Measurements from ENCODE around the gene PTPRN2.

PTPRN2 gene

DNA sequence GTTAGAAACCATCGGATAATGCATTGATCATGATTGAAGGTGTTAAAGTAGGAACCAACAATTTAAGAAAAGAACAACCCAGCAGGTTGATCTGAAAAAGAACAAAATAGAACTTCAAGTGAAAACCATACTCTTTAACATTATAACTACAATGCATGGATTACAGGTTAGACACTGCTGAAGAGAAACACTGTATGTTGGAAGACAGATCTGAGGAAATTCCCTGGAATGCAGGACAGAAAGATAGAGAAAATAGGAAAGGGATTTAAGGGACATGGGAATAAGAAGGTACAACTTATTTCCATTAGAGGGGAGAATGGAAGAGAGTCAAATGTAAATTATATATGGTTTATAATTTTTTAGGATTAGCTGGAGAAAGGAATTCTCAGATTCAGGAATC lies 947.5 kb downstream of the PTPRN2 start:
- DNase-seq (ENCODE audit: low spot score), result no peak

DNA sequence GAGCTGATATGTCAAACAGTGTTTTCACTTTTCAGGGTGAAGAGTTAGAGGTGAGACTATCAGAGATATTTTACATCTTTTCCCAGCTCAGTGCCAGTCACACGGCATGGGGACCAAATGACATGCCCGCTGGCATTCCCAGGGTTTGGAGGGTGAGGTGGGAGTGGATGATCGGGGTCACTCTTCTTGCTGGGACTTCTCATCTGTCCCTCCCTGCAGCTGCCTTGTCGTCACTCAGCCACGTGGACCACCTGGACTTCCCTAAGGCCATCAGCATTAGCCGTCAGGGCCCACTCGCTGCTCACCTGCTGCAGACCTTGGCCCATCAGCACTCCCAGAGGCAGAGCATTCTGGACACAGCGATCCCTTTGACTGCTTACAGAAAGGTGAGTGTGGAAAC lies 949.1 kb downstream of the PTPRN2 start:
- no peak for DNase-seq (ENCODE audit: low spot score)

DNA sequence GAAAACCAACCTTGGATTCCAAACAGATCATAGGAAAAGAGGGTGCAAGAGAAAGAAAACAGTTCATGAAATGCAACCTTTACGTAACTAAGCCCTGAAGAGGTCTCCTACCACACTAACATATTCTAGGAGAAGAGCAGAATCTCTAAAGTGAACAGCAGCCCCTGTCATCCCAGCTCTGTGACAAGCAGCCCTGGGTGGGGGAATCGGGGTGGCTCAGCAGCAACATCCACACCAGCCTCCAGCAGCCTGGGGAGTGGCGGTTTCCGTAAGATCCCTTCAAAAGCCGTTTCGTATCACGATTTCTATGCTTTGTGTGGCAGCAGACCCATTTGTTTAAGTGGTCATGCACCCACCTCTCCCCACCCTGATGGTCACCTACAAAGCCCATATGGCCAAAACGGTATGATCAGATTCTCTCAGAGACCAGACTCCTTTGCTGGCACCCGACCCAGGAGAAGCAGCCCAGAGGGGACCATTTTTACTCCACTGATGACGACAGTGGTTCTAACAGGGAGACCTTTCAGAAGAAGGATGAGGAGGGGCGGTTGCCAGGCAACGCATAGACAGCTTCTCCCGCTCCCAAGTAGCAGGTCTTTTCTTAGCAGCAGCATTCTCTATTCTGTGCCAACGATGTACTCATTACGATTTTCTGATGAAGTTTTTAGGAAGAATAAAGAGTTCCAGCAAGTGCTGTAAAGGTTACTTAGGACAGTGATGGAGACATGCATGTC lies 950.2 kb downstream of the PTPRN2 start:
- DNase-seq (ENCODE audit: low spot score), result no peak

DNA sequence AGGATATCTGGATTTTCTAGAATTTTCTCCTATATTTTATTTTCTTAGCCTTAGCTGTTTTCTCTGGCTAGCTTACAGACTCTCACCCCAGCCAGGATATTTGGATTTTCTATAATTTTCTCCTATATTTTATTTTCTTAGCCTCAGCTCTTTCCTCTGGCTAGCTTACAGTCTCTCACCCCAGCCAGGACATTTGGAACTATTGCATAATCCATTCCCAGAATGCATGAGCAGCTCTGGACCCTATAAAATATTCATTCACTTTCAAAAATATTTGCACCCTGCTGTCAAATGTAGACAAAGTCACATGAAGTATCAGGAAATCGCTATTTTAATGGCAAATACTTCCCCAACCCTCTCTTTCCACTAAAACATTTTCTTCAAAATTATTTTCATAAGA lies 952.0 kb downstream of the PTPRN2 start:
- no peak for DNase-seq (ENCODE audit: low spot score)

DNA sequence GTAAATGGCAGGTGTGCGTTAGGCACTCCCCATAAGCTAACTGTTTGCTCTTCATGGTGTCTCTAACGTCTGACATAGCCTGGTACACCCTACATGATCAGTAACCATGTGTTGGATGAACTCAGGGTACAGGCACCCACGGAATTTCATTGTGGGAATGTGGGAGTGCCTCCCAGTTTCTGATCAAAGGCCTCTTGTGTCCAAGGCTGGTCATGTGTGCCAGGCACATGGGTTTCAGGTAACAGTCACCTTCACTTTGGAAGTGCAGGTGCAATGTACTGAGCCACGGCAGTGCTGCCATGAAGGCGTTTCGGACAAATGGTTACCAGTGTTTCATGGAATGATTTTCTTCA lies 952.5 kb downstream of the PTPRN2 start:
- no peak for DNase-seq (ENCODE audit: low spot score)

DNA sequence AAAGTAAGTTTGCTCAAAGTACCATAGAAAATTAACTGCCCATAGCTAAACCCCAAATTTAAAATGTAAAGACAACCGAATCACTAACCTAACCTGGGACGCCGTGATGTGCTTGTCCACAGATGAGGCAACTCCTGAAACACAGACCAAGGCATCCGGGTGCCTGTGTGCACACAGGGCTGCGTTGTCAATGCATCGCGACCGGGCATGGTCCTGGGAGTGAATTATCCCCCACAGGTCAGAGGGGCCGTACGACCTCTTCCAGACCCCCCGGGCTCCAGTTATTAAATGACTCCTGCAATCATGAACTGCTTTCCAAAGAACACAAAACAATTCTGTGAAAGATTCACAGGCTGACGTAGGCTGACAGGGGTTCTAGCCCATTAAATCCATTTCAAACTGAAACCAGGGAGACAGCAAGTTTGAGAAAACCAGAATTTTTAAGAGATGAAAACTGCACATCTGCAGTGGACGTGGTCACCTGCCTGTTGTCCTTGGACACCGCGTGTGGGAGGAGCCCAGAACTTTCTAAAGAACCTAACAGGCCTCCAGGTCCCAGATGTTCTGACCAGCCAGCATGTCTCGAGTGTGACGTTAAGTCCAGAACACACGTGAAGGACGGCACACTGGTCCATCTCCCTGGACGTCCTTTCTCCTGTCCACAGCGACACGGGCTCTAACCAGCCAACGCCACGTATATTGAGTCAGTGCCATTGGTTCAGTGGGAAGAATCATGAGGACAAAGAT lies 953.0 kb downstream of the PTPRN2 start:
- no peak for DNase-seq (ENCODE audit: low spot score)

DNA sequence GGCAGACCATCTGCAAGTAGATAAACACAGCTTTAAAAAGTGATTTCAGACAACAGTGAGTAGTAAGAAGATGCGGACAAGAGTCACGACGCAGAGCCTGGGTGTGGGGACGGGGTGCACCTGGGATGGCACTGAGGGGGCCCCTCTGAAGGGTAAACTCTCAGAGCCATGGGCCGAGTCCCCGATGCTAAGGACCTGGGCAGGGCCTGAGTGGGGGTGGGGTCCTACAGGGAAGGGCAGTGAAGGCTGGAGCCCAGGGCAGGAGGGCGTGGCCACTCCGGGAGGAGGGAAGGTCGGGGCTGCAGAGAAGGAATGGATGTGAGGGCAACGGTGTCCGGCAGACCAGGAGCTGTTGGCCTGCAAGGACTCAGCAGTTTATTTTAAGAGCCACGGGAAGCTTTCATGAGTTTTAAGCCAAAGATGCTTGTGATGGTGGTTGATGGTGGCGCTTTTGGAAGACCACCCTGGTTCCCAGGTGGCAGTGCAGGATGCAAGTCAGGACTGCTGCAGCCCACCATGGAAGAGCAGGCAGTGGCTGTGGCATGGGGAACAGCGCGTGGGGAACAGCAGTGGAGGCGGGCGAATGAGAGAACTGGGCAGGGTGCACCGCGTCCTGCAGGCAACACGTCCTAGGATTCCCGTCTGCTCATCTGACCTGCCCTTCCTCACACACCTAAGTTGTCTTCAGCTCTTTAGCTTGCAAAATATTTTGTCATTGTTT lies 954.0 kb downstream of the PTPRN2 start:
- no peak for DNase-seq (ENCODE audit: low spot score)

DNA sequence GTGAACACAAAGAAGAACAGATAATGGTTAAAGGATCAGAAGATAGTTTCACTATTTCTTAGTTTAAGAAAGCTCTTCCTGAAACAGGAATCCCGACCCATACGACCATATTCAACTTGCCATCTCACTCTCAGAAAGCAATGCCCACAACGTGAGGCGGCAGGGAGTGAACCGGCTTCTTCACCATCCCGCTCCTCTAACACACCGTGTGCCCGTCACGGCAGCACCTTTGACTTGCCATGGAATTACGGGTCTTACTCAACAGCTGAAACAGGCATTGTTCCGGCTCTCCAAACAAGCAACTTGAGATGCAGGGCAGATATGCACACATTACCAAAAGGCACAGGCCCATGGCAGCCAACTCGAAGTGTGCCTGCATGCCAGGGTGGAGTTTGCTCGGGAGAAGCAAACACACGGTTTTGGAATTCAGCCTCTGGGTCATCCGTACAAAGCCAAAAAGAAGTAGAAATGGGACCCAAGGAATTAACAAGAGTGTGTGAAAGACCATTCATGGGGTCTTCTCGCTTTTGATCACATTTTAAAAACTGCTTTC lies 957.2 kb downstream of the PTPRN2 start:
- no peak for DNase-seq (ENCODE audit: low spot score)

DNA sequence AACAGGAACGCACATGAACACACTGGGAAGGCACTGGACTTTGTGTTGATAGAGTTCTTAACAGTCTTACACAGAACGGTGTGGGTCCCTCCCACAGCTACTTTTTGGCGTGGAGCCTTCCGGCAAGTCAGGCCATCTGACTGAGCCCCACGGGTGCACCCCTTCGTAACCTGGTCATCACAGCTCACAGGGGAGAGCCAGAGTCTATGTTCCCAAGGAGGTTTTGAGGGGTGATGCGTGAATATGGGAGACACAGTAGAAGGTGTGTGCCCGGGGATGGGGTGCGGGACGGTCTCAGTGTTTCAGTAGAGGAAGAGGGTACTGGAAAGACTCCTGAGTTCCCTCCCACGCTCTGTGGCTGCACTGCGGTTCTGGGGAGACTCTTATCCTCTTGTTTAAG lies 959.2 kb downstream of the PTPRN2 start:
- no peak for DNase-seq (ENCODE audit: low spot score)

DNA sequence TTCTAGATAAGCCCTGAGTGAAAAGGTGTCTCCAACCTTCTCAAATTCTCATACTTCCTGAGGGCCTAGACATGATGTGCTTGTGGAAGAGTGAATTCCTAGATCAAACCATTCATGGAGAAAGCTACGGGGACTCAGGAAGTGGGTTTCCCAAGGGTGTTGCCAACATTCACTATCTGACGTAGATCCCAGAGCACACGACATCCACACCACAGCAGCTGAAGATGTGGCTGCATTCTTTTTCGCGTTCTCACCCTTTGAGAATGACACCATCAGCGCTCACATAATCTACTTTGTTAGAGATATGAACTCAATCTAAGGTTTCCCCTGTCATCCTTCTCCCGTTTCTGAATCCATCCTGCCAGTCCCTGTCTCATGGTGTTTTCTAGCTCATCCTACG lies 960.0 kb downstream of the PTPRN2 start:
- no peak for DNase-seq (ENCODE audit: low spot score)

DNA sequence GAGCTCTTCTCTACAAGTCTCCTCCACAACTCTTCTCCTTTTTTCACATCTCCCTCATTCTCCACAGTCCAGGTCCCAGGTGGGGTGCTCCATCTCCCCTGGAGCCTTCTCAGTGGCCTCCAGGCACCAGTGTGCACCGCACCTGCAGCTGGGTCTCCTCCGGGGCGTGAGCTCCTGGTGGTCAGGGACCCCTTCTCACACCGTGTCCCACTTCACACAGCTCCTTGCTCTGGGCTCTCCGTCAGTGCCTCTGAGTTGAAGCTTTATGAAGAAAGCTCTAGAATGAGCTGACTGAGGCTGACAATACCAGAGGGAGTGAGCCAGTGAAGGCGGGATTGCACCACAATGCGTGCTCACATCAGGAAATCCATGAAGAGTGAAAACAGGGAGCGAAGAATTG lies 960.6 kb downstream of the PTPRN2 start:
- DNase-seq (ENCODE audit: low spot score), result no peak

DNA sequence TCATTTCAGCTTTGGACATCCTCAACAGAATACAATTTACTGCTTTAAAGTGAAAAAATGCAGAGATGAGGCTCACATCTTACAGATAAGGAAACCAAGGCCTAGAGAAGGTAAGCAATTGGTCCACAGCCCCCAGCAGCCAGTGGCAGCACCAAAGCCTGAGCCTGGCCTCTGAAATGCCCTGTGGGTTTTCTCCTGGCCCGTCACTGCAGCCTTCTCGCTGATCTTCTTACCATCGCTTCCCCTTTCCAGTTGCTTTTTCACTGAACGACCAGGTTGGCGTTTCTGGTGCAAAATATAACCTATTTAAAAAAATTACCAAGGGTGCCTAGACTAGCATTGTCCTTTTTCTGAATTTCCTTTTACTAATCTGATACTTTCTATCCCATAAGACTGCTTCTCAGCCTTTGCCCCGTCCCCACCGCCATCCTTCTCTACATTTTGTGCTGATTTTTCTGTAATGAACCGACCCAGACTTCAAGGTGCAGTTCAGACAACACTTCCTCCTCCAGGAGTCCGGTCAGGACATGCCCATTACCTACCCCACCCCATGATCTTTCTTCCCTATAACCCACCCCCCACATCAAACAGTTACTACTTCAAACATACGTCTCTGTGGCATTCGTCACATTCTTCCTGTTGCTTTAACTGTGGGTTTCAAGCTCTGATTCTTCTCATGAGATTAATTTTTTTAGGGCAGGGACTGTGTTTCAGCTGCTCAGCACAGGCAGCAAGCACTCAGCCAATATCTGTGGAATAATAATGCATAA lies 961.5 kb downstream of the PTPRN2 start:
- peak; percentile 57 for DNase-seq (ENCODE audit: low spot score)

DNA sequence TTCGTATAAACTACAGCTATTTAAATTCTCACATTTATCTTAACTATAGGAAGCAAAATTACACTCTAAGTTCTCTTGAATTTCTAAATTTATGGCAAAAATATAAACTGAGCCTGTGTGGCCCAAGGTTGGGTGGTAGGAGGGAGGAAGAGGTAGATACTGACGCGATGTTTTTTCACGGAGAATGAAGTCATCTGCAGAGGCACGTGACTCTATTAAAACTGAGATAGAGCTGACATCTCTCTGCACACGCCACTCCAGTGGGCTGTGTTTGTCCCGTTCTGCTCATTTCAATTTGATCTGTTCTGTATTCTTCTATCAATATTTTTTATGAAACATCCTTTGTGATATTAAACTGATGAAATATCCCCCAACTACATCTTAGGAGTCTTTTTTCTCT lies 964.1 kb downstream of the PTPRN2 start:
- DNase-seq (ENCODE audit: low spot score), result no peak

DNA sequence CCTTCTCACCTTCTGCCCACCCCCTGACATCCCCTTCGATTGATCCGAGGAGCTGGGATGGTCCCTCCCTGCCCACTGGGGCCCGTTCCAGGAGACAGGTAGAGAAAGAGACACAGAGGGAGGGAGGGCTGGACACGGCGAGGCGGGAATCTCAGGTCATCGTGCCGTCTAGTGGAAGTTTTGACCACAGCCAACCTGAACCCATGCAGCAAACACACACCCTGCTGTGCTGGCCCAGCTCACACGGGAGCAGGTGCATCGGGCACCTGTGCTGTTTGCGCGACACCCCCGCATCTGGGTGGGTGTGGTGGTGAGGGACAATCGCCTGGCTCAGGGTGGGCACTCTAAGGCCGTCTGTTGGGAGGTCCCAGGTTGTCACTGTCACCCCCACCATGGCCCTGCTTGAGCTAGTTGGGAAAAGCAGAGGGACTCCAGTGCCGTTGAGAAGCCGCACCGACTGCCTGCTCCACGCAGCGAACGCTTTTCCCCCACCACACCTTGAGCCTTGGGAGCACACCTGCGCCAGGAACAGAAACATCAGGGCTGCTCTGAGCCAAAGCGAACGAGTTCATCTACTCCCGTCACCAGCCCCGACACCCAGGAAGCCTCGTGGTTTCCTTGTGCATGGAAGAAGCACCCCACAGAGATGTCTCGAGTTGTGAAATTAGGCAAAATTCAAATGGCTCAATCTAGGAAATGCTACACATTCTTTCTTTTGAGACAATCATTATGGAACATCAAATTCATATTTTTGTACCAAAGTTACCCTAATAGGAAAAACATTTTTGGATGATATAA lies 965.0 kb downstream of the PTPRN2 start:
- no peak for DNase-seq (ENCODE audit: low spot score)

DNA sequence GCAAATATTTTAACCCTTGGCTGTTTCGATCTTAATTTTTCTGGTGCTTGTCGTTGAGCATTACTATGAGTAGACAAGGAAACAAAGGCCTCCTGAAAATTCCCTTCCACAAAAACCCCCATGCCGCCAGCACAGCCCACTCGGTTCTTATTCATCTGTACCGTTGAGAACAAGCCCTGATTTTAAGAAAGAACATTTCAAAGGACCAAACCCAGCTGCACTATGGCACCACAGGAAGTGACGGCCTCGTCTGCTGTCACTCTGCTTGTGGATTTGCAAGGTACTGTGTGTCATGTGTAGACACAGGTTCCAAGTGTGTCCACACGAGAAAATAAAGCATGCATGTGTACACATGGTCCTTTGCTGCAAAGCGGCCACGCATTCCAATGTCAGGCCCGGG lies 965.6 kb downstream of the PTPRN2 start:
- peak; percentile 45 for DNase-seq (ENCODE audit: low spot score)

DNA sequence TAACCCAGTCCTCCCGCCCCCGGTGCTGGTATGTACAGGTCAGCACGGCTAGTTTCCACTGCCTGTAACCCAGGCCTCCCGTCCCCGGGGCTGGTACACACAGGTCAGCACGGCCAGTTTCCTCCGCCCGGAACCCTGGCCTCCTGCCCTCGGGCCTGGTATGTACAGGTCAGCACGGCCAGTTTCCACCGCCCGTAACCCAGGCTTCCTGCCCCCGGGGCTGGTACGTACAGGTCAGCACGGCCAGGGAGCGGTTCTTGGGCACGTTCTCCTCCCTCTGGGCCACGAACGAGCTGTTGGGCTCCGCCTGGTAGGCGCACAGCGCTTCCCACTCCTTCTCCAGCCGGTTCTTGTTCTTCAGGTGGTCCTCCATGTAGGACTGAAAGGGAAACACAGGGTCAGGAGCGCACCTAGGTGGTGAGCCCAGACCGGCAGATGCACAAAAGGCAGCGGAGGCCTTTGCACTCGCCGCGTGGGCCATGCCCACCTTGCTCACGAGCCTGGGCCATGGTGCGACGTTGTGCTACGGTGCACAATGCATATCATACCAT lies 966.4 kb downstream of the PTPRN2 start:
- no peak for DNase-seq (ENCODE audit: low spot score)

DNA sequence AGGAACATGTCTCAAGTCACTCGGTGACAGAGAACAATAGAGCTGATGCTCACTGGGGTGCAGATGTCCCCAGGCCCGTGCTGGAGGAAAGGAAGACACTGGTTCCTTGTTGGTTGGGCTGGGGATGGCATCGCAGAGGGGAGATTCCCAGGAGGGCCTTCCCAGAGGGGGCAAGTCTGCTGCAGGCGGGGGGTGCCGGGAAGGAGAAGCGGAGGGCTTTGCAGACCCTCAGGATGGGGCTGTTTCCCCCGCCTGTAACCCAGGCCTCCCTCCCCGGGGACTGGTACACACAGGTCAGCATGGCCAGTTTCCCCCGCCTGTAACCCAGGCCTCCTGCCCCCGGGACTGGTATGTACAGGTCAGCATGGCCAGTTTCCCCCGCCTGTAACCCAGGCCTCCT lies 967.0 kb downstream of the PTPRN2 start:
- DNase-seq (ENCODE audit: low spot score), result no peak

DNA sequence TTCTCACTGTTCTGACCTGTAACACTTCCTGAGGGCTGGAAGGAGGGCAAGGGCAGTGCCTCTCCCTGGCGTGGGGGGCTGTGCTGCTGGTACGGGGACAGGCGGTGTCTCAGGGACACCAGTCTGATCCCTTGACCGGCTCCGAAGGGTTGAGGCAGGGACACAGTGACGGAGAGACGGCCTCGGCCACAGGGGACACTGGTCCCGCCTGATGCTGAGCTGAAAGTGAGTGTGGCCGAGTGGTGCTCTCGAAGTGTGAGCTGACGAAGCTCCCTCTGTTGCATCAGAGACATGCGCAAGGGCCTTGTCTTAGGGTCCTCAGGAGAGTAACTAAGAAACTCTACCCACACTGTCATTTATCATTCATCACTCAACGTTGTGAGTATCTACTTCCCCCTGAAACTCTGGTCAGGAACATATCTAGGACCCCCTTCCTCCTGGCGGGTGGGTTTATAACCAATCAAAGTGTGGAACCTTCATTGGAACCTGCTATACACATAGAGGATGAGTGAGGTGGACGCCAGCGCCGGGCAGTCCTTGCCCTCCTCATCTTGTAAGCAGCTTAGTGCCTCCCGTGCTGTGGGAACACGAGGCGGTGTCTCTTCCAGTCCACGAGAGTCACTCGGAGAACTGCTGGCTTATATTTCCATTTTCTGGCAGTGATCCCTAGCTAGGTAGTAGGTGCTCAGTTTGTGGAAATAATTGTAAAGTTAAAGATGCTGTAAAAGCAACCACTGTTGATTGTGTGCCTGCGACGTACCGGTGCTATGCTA lies 967.7 kb downstream of the PTPRN2 start:
- no peak for DNase-seq (ENCODE audit: low spot score)

DNA sequence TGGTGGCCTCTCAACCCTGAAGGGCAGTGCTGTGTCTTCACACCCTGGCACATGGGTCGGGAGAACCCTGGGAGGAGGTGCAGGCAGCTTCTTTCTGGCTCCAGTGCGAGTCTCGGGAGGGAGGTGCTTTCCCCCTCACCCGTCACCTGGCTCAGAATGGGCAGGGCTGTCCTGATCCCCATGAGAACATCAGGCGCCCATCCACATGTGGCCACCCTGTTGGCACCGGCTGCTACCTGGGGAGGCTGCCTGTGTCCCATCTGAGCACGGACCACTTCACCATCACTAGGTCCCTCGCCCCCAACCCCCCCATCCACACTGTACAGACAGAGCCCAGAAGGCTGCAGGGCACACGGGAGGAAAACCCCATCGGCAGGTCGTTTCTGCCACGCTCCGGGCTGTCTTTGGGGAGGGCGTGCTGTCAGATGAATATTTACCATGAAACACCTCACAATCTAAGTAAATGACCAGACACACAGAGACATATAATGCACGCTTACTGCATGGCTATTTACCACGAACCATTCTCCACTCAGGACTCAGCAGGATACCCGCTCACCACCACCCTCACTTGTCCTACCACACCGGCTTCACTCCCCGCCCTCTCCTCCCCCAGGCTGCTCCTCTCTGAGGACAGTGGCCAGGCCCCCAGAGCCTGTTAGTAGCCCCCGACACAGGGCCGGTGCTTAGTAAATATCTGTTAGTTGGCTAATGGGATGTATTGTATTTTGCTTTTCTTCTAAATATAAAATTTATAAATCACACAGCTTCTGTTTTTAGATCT lies 968.6 kb downstream of the PTPRN2 start:
- DNase-seq (ENCODE audit: low spot score), result no peak
